Renal pelvis (tissue), 12 donors: ENCODE measurements around the gene NT5M. TPM values are rescaled to one million over a fixed set of nuclear protein-coding genes. Genes with fewer than 3 reads are reported as not detected.
"Not testable (repeated sequence)": the region's sequence is repeated elsewhere in the genome, so short reads cannot be mapped to it uniquely, and the experiment has no call there.

Experiments
- DNase-seq: peaks from one replicate; pipeline ENCODE4 v3.0.0-alpha.2; 2013
- long read RNA-seq, 16 experiments: transcript quantifications; one replicate each; lab custom pipeline, GENCODE V29; 2026
- polyA plus RNA-seq, 3 donors: library from polyadenylated mRNA; unstranded; fragments of 120-200 nt; gene quantifications; one replicate each; pipeline ENCODE4 v1.2.1, GENCODE V29; 2013; ENCODE audit not compliant: insufficient read length in 3 of 3

The NT5M gene
- polyA plus RNA-seq = 1 to 10 TPM; 5.6 to 5.9 (median 5.8) TPM
- long read RNA-seq, donor 1, partial matches to known transcripts = 0 of 1 reads
- long read RNA-seq, donor 1, other reads (novel, unspliced or antisense) = 0 of 1 reads
- long read RNA-seq, donor 2, partial matches to known transcripts = 0 of 3 reads
- long read RNA-seq, donor 2, other reads (novel, unspliced or antisense) = 0 of 3 reads
- long read RNA-seq, donor 3, partial matches to known transcripts = 1,166 of 1,169 reads
- long read RNA-seq, donor 3, other reads (novel, unspliced or antisense) = 0 of 1,169 reads
- long read RNA-seq, donor 4, partial matches to known transcripts = 0 of 2 reads
- long read RNA-seq, donor 4, other reads (novel, unspliced or antisense) = 0 of 2 reads
- long read RNA-seq, donor 5, partial matches to known transcripts = 0 of 1 reads
- long read RNA-seq, donor 5, other reads (novel, unspliced or antisense) = 0 of 1 reads
- long read RNA-seq, donor 6, partial matches to known transcripts = 0 of 1 reads
- long read RNA-seq, donor 6, other reads (novel, unspliced or antisense) = 0 of 1 reads
- long read RNA-seq, donor 7, partial matches to known transcripts = 0 of 2 reads
- long read RNA-seq, donor 7, other reads (novel, unspliced or antisense) = 0 of 2 reads
- long read RNA-seq, donor 8, partial matches to known transcripts = 0 of 1 reads
- long read RNA-seq, donor 8, other reads (novel, unspliced or antisense) = 0 of 1 reads
- long read RNA-seq, donor 9, partial matches to known transcripts = 1,300 of 1,304 reads
- long read RNA-seq, donor 9, other reads (novel, unspliced or antisense) = 0 of 1,304 reads
- long read RNA-seq, donor 10, partial matches to known transcripts = 1,398 of 1,398 reads
- long read RNA-seq, donor 10, other reads (novel, unspliced or antisense) = 0 of 1,398 reads
- long read RNA-seq, donor 11 = 0 reads
- long read RNA-seq, donor 12, partial matches to known transcripts = 0 of 2 reads
- long read RNA-seq, donor 12, other reads (novel, unspliced or antisense) = 0 of 2 reads
- long read RNA-seq, donor 13 = 0 reads
- long read RNA-seq, donor 14 = 0 reads
- long read RNA-seq, donor 15 = 0 reads
- long read RNA-seq, donor 16, partial matches to known transcripts = 0 of 3 reads
- long read RNA-seq, donor 16, other reads (novel, unspliced or antisense) = 0 of 3 reads

DNA sequence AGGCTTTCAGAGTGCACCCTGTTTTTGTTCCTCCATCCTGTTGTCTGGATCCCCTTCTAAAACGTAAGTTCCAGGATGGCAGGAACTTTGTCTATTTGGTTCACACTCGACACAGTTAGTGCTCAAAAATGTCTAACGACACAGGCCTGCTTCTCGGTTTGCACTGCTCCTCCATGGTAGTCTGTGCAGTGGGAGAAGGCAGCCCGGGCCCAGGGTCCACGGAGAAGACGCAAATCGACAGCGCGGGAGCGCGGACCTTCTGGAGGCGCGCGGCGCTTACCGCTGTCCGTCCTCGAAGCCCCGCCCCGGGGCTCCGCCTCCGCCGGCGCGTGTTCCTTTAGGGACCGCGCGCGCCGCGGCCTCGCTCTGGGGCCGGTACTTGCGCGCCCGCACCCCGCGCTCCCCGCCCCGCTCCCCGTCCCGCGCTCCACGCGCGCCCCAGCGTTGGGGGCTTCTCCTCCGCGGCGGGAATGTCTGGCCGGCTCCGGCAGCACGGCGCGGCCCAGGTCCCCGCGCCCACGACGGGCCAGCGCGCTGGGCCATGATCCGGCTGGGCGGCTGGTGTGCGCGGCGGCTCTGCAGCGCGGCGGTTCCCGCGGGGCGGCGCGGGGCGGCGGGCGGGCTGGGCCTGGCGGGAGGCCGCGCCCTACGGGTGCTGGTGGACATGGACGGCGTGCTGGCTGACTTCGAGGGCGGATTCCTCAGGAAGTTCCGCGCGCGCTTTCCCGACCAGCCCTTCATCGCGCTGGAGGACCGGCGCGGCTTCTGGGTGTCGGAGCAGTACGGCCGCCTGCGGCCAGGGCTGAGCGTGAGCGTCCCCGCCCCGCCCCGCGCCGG is at the start of gene NT5M:
Gene NT5M, plus strand, starts transcription at position 364 of the 837 bp plus-strand sequence. Its CDS starts 178 bp downstream, at position 542.
- DNase-seq = peak; percentile 78

DNA sequence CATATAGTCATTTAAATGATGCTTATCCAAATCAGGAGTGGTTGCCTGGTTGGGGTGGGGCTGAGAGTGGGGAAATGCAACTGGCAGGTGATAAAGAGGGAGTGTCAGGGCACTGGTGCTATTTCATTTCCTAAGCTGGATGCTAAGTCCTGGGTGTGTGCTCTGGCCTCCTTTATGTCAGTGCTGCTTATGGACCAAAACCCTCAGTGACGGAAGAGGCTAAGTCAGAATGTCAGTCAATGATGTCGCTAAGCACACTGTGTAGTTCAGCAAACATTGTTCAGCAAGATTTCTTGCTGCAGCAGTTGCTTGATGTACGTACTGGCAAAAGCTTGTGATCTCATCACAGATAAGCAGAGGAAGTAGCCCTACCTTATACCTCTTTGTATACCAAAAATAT is 49.8 kb upstream of the NT5M start:
- DNase-seq = no peak

DNA sequence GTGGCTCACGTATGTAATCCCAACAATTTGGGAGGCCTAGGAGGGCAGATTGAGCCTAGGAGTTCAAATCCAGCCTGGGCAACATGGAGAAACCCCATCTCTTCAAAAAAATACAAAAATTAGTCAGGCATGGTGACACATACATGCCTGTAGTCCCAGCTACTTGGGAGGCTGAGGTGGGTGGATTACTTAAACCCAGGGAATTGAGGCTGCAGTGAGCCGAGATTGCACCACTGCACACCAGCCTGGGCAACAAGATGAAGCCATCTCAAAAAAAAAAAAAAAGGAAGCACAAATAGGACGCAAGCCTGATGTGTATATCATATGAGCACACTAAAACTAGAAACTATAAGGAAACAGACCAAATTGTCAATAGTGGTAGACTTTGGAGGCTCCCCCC is 49.1 kb upstream of the NT5M start:
- DNase-seq = no peak

DNA sequence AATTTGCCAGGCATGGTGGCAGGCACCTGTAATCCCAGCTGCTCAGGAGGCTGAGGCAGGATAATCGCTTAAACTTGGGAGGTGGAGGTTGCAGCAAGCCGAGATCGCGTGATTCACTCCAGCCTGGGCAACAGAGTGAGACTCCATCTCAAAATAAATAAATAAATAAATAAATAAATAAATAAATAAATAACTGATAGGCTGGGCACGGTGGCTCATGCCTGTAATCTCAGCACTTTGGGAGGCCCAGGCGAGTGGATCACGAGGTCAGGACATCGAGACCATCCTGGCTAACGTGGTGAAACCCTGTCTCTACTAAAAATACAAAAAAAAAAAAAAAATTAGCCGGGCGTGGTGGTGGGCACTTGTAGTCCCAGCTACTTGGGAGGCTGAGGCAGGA is 47.5 kb upstream of the NT5M start:
- DNase-seq = not testable (repeated sequence)

DNA sequence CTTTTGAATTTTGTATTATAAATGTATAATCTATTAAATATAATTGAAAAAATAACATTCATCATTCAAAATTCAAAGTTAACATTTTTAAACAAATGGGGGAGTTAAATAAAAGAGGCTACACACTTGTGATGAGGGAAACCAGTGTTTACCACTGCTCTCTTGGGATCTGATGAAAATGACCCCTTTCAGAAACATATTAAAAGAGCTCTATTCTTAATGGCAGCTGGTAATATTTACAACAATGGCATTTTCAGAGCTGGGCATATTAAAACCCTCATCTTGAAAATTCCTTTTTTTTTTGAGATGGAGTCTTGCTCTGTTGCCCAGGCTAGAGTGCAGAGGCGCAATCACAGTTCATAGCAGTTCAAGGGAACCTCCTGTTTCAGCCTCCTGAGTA is 46.9 kb upstream of the NT5M start:
- no peak for DNase-seq

DNA sequence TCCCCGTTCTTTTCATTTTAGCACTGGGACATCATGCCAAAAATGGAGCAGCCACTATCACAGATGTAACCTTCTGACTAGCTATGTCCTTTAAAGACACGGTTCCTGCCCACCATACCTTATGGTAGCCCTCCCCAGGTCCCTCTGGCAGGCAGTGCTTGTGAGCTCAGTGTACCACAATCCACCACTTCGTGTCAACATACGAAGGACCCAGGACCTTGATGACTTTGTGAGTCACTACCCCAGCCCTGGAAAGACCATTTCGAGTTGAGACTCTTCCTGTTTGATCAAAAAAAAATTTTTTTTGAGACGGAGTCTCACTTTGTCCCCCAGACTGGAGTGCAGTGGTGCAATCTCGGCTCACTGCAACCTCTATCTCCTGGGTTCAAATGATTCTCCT is 45.2 kb upstream of the NT5M start:
- DNase-seq = no peak

DNA sequence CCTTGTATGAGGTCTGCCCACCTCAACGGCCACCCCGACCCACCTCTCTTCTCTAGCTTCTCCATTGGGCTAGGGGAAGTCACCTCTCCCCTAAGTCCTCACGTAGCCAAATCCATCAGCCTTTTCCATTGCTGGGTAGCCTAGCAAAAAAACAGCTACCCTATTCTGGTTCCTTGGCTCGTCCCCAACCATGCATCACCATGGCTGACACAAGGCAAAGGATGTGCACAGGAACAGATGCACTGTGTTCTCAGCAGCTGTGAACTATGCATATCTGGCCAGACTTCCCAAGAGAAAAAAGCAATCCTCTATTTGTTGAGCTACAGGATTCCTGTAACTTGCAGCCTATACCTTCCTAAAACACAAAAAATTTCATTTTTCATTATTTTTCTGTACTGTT is 44.2 kb upstream of the NT5M start:
- no peak for DNase-seq

DNA sequence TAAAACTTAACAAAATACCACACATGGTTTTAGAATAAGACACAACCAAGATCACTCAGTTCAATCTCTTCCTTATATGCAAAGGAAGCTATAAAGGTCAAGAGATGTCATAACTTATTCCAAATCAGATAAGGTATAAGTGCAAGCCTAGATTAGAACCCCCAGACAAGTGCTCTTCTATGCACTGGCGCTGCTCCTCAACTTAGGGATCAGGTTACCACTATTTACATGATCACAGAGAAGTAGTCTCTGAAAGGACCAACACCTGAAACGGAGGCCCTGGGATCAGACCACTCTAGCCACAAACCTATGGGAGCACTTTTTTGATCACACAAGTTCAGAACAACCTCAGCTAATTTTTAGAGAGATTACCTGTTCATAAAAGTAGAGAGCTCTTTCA is 38.7 kb upstream of the NT5M start:
- DNase-seq = no peak

DNA sequence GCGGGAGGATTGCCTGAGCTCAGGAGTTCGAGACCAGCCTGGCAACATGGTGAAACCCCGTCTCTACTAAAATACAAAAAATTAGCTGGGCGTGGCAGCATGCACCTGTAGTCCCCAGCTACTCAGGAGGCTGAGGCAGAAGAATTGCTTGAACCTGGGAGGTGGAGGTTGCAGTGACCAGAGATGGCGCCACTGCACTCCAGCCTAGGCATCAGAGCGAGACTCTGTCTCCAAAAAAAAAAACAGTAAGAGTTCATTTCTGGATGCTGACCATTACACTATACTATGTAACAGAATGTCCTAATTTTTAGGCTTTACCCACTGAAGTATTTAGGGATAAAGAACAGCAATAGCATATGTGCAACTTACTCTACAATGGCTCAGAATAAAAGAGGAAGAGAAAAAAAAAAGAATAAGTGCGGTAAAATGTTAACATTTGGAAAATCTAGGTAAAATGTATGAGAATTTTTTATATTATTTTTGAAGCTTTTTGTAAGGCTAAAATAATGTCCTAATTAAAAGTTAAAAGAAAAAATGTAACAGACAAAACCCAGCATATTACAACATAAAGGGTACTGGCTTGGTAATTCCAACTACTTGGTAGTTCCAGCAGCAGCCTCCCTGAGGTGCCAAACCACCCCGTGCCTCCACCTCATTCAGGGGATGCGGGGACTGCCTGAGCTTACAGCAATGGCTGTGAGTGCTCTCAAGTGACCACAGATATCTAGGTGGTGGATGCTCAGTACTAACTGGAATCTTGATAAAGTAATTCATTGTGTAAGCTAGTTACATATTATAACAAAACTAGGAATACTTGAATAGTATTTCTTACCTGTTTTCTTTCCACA is 33.0 kb upstream of the NT5M start:
- no peak for DNase-seq

DNA sequence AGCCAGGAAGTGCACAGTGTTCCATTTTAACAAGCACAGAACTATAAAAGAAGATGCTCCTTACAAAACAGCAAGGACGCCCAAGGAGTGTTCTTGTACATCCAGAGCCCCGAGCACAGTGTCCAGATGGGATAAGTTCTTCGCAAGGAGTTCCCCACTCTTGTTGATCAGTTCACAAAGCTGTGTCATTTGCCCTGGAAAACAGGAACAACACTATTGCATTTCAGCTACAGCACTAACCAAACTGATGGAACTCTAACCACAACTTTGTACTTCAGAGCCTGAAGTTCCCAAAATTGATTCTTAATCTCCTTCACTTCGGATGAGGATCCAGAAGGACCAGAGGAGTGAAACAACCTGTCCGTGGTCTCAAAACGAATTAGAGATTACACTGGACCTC is 27.2 kb upstream of the NT5M start:
- no peak for DNase-seq

DNA sequence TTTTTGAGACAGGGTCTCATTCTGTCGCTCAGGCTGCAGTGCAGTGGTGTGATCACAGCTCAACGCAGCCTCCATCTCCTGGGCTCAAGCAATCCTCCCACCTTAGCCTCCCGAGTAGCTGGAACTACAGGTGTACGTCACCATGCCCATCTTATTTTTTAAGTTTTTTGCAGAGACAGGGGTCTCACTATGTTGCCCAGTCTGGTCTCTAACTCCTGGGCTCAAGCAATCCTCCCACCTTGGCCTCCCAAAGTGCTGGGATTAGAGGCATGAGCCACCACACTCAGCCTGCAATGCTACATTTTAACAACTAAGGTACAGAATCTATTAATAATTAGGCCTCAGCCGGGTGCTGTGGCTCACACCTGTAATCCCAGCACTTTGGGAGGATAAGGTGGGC is 25.7 kb upstream of the NT5M start:
- not testable (repeated sequence) for DNase-seq

DNA sequence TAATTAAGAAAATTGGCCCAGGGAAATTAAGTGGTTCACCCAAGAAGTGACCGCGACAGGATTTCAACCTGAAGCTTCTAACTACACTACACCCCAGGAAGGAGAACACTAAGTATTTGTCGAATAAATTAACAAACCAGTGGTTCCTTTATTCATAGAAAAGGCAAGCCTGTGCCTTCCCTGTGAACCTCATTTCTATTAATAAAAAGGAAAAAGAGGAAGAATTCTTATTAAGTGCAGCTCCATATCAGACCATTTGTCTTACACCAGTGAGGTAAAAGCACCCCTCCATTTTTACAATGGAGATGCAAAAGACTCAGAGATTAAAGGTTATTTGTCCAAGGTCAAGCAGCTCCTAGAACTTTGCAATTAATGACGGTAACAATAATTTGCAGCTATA is 23.9 kb upstream of the NT5M start:
- DNase-seq = no peak

DNA sequence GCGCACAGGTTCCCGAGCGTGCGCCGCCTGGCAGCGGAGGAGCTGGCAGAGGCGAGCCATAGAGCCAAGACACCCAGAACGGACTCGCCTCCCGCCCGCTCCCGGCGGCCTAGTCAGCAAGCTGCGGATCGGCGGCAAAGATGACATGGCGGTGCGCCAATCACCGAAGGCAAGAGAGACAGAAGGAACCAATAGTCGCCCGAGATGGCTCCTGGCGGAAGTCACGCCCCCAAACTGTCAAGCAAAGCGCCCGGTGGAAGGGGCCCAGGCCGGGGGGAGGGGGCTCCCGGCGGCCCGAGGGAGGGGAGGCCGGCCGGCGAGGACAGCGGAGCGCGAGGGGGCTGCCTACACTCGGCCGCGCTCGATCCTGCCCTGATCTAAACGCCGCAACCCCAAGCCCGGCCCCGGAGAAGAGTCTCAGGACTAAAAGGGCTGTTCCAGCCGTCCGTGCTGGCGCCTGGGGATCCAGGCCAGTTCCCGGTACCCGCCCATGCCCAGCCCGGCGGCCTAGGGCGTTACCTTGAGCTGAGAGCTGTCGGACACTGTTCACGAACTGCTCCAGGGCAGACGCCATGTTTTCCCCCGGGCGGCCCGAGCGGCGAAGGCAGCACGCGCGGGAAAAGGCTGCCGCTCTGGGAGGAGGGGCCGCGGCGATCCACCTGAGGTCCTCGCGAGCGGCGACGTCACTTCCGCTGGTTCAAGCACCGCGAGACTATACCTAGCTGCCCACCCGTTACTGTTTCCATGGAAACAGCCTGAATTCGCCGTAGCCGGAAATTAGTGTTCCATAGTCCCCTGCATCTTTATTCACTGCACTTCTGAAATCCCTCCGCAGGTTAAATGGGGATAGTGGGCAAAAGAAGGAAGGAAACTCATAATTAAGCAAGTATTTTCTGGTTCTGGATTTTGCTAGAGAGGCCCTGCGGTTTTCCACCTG is 22.3 kb upstream of the NT5M start, which contains the start of gene COPS3:
Gene COPS3, minus strand, starts transcription at position 634 of the 937 bp plus-strand sequence. Its CDS starts 60 bp downstream, at position 574.
- DNase-seq = peak; percentile 98

DNA sequence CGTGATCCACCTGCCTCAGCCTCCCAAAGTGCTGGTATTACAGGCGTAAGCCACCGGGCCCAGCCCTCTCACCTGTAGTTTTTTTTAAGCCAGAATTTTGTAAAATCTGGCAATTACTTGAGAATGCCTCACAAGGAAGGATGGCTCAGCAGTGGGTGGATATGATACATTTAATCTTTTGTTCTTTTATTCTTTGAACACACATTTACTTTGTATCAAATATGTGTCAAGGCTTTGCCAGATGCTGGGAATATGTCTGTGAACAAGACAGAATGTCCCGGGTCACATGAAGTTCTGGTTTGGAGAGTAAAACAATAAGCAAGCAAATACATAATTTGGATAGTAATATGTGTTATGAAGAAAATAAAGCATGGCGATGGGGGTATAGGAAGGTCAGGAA is 17.2 kb upstream of the NT5M start:
- DNase-seq = no peak

DNA sequence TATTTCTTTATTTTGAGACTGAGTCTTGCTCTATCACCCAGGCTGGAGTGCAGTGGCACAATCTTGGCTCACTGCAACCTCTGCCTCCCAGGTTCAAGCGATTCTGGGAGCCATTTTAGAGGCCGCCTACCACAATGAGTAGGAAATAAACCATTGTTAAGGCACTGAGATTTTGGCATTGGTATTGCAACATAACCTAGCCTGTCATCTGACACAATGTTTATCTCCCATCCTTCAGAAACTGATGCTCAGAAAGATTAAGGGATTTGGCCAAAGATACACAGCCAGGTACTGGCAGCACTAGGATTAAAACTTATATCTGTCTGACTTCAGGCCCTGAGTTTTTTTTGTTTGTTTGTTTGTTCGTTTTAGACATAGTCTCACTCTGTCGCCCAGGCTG is 14.1 kb upstream of the NT5M start:
- no peak for DNase-seq

DNA sequence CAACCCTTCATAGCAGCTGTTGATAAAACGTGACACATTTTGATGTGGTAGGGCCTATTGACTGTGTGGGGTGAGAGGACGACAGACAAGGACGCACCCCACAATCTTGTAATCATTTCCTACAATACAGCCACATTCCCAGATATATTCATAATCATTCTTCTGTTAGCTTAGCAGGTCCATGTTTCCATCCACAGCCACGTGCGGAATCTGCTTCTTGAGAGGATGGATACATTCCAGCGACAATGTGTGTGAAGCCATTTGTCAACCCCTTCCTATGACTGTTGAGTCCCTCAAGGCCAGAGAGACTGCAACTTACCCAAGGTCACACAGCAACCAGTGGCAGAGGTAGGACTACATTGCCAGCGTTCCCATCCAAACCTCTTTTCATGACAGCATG is 13.5 kb upstream of the NT5M start:
- DNase-seq = no peak

DNA sequence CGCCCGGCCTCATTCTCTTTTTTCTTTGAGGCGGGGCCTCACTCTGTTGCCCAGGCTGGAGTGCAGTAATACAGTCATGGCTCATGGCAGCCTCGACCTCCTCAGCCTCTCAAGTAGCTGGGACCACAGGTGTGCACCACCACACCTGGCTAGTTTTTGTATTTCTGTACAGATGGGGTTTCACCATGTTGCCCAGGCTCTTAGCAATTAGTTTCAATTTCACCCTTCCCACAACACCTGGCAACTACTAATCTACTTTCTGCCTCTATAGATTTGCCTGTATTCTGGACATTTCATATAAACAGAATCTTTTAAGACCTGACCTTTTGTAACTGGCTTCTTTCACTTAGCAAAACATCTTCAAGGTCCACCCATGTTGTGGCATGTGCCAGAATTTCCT is 8.0 kb upstream of the NT5M start:
- no peak for DNase-seq

DNA sequence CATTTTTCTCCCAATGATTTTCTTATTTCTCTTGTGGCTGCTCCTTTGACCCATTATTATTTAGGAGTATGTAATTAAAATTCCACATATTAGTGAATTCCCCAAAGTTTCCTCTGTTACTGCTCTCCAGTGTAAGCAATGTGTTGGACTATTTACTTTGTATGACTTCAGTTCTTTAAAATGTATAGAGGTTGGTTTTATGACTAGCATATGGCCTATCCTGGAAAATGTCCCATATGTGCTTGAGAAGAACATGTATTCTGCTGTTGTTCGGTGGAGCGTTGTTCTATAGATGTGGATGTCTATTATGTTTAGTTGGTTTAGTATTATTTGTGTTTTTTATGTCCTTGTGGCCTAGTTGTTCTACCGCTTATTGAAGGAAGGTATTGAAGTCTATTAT is 6.0 kb upstream of the NT5M start:
- DNase-seq = no peak

DNA sequence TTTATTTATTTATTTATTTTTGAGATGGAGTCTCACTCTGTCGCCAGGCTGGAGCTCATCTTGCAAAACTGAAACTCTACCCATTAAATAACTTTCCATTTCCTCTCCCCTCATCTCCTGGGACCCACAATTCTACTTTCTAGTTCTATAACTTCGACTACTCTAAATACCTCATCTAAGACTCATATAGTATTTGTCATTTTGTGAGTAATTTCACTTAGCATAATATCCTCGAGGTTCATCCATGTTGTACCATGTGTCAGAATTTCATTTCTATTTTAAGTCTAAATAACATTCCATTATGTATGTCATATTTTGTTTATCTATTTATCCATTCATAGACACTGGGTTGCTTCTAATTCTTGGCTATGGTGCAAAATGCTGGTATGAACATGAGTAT is 5.1 kb upstream of the NT5M start:
- no peak for DNase-seq
